ENCODE results near the gene PARD3B.

- TF ChIP-seq YY1 (IDR thresholded peaks at IDR 0.05; ENCODE audit: insufficient read depth, insufficient read length) = no peak
- TF ChIP-seq SUZ12 (IDR thresholded peaks at IDR 0.05; ENCODE audit: extremely low read depth, insufficient read depth, insufficient read length) = no peak
These were observed 1084.0 kb downstream of the PARD3B start for GRCh38 chr2:205629091-205629776.

Measured in NT2/D1 (cell line).